ENCODE data around the gene LIX1L.

- TF ChIP-seq, protein P1, sequence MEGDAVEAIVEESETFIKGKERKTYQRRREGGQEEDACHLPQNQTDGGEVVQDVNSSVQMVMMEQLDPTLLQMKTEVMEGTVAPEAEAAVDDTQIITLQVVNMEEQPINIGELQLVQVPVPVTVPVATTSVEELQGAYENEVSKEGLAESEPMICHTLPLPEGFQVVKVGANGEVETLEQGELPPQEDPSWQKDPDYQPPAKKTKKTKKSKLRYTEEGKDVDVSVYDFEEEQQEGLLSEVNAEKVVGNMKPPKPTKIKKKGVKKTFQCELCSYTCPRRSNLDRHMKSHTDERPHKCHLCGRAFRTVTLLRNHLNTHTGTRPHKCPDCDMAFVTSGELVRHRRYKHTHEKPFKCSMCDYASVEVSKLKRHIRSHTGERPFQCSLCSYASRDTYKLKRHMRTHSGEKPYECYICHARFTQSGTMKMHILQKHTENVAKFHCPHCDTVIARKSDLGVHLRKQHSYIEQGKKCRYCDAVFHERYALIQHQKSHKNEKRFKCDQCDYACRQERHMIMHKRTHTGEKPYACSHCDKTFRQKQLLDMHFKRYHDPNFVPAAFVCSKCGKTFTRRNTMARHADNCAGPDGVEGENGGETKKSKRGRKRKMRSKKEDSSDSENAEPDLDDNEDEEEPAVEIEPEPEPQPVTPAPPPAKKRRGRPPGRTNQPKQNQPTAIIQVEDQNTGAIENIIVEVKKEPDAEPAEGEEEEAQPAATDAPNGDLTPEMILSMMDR (optimal IDR thresholded peaks at IDR 0.05 in 1 of 3, IDR thresholded peaks at IDR 0.05 in 1 of 3, conservative IDR thresholded peaks at IDR 0.05 in 1 of 3; ENCODE audit: extremely low read depth in 1 of 3, insufficient read depth in 2 of 3, low read length in 3 of 3), result no peak
- no peak for TF ChIP-seq EZH2 (IDR thresholded peaks at IDR 0.05; ENCODE audit: low read length)
These were observed 3.2 kb upstream of the LIX1L start for GRCh38 chr1:145961109-145961424.
